Erythroblast (primary cell): ENCODE data around the gene TMEM108.

Experiments
- GATA1 ChIP-seq: IDR thresholded peaks from 2 replicates; pipeline ENCODE4 v1.6.1; 2011; ENCODE audit warnings: low read depth, mild to moderate bottlenecking, control low read depth, low read length, moderate library complexity
- POLR2A ChIP-seq: IDR thresholded peaks from 2 replicates; pipeline ENCODE4 v1.6.1; 2011; ENCODE audit warnings: mild to moderate bottlenecking, low read length

DNA sequence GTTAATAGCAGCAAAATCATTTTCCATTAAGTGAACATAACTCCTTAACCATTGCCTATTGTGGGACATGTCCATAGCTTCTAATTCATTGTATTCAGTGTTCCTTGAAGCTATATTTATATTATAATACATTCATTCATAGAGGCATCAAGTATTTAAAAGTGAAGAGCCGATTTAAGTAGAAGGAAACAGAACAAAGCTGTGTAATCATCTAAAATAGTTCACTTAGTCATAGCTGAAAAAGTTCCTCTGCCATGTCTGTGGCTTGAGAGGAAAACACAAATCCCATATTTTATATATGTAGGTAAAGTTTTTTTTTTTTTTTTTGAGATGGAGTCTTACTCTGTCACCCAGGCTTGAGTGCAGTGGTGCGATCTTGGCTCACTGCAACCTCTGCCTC is 54.5 kb downstream of the TMEM108 start:
- TF ChIP-seq POLR2A (no peak), GATA1 (no peak)
